GM19025 (cell line): ENCODE measurements around the gene FLCN.
A peak's percentile ranks its signal among the peaks of the same experiment; 100 is the strongest.
"Not testable (repeated sequence)": the region's sequence is repeated elsewhere in the genome, so short reads cannot be mapped to it uniquely, and the experiment has no call there.

ENCODE experiments used
- ATAC-seq: cut with Tn5 transposase; IDR thresholded peaks from one replicate; pipeline ENCODE4 v1.9.1; 2021; ENCODE audit warnings: mild to moderate bottlenecking, low read depth, moderate library complexity; ENCODE audit not compliant: unreplicated experiment

FLCN gene

DNA sequence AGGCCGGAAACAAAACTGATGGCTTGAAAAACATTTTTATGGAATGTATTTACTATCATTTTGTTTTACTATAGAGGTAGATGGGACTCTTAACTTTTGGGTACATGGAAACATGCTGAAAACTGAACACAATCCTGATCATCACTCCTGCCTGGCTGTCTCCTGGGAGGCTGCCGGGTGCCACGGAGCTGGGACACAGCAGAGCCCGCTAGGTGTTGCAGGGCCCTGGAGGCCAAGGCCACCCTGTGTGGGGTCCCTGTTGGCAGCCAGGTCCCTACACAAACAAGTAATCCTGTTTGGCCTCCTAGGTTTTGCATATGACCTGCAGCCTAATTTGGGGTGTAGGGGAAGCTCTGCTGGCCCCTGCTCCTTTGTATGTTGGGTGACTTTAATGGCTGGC is 48.4 kb downstream of the FLCN start:
- no peak for ATAC-seq

DNA sequence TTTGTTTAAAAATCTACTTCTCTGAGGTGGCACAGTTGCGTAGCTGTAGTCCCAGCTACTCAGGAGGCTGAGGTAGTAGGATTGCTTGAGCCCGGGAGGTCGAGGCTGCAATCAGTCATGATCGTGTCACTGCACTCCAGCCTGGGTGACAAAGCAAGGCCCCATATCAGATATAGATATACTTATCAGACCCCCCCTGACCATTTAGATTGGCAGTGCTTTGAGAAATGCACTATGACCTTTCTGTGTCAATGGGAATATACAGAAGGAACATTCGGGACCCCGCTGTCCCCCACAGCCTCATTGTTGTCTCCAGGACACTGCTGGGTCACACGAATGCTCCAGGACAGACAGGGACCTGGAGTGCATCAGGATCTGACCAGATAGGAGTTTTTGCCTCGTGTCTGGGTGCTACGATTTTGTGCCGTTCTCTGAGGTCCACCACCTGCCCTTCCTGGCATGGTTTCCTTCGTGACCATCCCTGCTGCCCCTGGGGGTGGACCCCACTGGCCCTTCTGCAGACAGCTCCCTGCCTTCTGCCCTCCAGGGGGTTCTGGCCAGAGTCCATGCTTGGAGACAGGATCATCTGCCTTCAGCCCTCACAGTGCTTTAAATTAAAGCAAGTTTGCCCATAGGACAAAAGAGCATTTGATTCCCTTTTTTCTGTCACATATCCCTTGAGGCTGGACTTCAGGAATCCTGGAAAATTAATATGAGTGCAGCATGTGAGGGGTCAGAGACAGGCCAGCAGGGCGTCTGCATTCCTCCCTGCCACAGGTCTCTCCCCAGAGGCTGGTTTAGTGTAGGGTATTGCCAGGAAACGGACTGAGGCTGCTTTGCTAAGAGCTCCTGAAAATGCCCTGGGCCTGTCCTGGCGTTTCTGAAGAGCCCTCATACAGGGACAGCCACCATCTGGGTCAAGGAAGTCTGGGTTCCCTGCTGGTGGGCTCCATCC is 50.1 kb downstream of the FLCN start:
- ATAC-seq = no peak

DNA sequence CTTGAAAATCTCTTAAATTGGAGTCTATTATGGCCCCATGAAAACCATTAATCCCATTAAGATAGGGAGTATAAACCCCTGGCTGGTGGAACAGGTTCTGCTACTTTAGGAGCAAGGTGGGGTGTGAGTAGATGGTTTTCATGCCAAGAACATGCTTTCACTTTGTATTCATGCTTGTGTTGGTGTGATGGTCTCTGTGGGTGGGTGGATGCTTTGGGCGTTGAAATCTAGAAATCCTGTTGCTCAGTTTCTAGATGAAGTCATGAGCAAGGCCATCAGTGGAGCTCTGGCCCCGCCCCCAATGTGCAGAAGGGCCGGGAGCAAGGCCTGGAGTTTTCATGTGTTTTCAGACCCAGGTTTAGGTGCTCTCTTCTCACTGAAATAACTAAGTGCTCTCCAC is 50.9 kb downstream of the FLCN start:
- ATAC-seq = no peak

DNA sequence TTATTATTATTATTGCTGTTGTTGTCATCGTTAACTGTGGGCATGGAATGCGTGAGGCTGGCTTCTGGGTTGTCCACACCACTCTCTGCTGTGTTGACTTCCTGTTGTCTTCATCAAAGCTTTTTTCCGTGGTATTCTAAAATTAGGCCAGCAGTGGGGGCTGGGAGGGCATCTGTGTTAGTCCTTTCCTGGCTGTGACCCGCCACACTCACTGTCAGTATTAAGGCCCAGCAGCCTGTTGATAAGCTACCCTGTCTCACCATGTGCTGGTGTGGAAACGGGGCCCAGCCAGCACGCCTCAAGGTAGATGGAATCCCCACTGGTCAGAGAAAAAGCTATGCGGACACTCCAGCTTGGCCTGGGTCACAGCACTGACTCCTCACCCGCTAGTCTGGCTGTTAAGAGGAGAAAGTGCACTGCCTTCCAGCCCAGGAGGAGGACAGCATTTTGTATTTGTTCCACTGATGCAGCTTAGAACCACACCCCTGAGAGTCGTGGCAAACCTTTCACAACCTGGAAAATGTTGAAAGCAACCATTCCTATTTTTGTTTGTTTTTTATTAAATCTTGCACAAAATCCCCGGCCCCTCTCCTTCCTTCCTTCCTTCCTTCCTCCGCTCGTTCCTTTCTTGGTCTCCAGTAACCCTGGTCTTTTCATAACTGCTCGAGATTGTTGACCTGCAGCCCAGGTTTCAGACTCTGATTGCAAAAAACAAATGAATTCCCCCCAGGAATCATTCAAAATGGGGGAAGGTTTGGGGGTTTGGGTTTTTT is 51.8 kb downstream of the FLCN start:
- not testable (repeated sequence) for ATAC-seq

DNA sequence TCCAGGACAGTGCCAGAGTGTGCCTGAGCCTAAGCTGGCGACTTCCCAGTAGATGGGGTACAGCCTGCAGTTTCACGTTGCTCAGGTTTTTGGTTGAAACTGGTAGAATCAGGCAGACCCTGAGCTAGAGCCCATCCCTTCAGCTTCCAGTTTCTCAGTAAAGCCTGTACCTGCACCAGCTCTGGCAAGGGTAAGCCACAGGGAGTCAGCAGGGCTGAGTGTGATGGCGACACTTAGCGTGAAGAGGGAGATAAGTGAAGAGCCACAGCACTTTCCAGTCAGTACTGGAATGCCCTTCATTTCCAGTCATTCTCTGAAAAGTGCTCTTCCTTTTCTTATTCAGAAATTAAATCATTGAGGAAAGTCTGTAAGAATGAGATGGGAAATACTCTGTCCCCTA is 53.2 kb downstream of the FLCN start:
- ATAC-seq = no peak

DNA sequence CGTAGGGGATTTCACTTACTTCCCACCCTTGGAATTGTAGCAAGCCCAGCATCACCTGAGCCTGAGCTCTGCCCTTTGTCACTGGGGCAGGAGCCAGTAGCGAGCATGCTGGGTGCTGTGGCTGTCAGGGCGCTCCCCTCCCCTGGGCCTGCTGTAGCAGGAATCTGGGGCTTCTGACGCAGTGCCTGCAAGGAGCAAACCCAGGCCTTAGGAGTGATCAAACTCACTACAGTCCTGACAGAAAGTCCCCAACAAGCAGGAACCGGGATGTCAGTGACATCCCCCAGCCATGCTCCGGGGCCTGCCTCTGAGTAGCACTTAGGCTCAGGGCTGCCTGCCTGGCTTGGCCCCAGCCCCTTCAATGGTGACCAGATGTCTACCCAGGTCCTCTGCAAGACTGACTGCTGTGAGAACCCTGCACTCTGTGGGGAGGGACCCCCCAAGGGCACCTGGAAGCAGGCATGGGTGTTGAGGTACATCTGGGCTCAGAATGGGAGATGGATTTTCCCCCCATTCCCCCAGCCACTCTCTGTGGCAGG is 54.3 kb downstream of the FLCN start:
- no peak for ATAC-seq

DNA sequence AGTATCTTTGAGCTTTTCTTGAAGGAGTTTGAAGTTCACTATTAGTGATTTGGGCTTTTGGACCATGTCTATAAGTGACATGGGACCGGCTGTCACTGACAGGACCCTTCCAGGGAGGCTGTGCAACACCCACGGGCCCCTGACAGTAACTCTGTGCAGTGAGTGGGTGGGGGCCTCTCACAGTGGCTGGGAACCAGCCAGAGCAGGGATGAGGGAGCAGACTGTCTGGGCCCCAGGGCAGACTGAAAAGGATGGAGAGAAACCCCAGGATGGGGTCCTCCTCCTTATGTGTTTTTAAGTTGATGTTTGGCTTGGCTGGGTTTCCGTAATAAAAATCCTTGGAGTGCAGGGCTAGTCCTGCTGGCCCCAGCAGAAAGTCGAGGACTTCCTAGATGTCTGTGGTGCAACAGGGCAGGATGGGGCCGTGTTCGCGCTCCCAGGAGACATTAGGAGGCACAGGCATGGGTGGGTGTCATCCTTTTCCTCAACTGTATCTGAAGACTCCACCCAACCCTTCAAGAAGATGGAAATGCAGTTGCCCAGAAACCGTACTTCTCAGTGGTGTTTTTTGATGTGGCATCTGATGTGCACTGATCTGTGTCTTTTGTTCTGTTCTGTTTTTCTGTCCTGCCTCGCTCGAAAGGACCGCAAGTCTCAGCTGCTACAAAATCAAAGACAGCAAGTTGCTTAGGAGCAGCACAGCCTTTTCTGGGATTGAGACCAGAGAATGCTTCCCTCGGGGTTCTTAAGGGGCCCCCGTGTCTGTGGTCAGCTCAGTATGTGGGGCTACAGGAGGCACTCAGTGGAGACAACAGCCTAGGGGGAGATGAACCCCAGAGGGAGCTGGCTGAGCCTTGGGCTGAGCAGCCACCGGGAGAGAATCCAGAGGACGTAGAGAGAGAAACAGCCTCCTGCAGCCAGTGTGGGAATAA is 55.0 kb downstream of the FLCN start:
- no peak for ATAC-seq

DNA sequence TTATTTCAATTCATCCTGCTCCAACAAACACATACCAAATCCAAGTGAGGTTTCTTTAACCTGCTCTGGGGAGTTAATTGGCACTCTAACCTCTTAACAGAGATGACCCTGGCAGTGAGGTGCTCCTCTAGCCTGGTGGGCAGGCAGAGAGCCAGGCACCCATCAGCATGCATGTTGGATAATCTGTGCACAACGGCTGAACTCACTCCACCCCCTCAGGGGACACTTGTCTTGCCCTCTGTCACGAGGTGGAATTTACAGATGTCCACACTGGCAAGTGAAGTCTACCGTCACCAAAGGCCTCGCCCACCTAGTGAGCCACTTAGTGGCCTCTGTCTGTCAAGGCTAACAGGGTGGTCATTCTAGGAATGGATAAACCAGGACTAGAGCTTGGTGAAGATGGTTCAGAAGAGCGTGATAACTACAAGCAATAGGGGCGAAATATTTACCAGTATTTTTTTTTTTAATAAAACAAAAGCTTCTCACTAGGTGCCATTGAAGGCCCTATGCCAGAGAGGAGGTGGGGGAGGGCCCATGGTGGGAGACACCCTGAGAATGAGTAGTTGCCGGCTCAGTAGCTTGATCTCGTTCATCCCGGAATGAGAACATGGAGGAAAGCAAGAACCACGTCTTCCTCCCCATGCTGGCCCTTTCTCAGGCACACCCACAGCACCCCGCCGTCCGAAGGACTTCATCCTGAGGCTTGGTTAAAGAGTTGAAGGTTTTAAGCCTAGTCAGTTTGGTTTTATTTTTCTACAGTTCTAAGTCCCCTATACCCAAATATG is 56.0 kb downstream of the FLCN start:
- no peak for ATAC-seq

DNA sequence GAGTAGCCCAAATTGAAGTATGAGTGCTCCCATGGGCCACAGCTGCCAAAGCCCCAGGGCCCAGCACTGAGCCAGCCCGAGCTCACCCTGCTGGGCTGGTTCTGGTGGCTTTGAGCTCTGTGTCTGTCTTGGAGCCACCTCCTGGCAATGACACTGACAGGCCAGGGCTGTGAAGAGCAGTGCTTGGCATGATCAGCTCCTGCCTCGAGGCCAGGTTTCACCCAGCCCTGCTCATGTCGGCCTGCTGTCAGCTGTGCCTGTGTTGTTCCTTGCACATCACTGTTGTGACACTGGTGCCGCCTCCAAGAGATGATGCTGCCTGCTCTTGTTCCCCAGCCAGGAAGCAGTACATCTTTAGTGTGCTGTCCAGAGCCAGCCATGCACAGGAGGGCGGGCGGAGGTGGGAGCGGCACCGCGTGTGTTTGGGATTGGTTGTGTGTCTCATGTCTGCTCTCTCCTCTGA is 56.8 kb downstream of the FLCN start:
- no peak for ATAC-seq

DNA sequence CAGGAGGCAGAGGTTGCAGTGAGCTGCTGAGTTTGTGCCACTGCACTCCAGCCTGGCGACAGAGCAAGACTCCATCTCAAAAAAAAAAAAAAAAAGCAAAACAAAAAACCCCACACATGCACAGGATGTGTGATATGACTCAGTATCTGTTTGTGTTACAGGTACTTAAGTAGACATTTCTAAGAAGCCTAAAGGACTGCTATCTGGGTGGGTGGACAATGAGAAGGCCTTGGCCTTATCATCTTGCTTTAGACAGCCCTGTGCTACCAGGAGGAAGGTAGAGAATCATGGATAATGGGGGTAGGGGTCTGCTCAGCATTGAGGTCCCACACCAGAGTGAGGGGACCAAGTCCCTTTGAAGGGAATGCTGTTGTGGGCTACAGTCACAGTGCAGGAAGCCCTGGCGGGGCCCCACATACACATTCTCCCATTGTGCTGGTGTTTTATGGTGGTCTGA is 57.6 kb downstream of the FLCN start:
- ATAC-seq = peak; percentile 50

DNA sequence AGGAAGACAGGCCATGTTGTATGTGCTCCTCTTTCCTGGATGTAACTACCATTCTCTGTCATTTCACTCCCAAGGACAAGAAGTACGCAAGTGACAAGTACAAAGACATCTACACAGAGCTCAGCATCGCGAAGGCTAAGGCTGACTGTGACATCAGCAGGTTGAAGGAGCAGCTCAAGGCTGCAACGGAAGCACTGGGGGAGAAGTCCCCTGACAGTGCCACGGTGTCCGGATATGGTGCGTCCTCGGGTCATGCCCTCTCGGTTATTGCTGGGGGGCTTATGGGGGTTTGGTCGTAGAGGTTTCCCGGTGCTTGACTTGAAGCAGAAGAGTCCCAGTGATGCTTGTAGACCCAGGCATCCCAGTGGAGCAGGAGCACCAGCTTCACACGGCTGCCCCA is 59.8 kb downstream of the FLCN start:
- no peak for ATAC-seq

DNA sequence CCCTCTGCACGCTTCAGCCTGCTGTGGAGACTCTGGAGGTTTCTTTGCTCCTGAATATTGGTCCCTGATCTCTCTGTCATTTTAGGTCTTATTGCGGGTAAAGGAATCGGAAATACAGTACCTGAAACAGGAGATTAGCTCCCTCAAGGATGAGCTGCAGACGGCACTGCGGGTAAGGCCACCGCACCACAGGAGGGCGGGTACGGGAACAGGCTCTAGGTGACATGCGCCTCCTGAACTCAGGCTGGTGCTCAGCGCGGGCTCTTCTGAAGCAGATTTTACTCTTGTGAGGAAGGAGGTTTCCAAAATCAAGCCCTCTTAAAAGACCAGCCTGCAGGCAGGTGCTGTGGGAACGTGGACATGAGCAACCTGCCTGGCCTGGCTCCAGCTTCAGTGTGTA is 60.6 kb downstream of the FLCN start:
- ATAC-seq = no peak

DNA sequence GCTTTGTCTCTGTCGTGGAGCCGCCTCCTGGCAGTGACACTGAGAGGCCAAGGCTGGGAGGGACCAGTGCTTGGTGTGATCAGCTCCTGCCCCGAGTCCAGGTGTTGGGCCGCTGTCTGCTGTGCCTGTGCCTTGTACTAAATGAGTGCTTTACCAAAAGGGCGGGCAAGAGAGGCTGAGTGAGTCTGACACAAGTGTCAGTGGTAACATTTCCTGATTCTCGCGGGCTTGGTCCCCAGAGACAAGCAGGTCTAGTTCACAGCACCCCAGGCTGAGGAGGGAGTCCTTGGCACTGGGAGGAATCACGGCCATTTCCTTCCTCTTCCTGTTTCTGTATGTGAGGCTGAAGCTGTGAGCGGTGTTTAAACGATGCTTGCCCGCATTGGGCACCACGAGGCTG is 61.1 kb downstream of the FLCN start:
- no peak for ATAC-seq

DNA sequence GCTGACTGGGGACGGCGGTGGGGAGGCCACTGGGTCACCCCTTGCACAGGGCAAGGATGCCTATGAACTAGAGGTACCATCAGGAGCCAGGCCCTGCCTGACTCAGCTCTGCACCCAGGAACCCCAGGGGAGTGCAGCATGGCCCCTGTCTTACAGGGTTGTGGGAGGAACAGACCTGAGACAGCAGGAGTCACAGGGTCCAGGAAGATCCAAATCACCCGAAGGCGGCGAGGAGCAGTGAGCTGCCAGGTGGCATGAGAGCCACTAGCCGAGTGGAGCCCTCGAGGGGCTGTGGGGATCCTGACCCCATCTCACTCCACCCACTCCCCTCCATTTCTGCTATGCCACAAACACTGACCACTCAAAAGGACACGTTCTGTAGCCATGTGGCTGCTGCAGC is 61.6 kb downstream of the FLCN start:
- ATAC-seq = no peak

DNA sequence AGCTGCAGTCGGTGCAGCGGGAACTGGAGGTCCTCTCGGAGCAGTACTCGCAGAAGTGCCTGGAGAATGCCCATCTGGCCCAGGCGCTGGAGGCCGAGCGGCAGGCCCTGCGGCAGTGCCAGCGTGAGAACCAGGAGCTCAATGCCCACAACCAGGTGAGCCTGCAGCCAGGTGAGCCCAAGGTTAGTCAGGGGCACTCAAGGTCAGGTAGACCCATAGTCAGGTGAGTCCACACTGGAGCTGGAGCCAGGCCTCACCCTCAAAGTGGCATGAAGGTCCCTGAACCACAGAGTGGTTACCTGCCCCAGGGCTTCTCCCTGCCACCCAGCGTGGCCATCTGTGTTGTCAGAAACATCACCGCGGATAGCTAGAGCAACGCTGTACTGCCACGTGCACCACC is 63.0 kb downstream of the FLCN start:
- no peak for ATAC-seq

DNA sequence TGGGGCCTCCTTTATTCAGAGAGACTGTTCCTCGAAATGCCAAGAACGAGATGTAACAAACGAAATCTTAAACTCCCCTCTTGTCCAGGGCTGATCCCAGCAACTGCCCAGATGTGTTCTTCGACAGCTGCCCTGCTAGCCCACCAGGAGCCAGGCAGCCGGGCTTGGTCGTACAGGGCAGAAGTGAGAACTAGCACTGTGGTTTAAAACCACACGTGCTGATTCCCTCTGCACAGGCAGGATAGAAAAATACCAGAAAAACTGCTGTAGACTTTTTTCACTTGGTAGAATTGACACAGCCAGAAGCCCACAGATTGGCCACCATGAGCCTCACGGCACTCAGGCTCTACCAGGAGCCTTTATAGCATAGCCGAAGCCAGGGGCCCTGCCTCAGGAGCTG is 64.0 kb downstream of the FLCN start:
- ATAC-seq = no peak

DNA sequence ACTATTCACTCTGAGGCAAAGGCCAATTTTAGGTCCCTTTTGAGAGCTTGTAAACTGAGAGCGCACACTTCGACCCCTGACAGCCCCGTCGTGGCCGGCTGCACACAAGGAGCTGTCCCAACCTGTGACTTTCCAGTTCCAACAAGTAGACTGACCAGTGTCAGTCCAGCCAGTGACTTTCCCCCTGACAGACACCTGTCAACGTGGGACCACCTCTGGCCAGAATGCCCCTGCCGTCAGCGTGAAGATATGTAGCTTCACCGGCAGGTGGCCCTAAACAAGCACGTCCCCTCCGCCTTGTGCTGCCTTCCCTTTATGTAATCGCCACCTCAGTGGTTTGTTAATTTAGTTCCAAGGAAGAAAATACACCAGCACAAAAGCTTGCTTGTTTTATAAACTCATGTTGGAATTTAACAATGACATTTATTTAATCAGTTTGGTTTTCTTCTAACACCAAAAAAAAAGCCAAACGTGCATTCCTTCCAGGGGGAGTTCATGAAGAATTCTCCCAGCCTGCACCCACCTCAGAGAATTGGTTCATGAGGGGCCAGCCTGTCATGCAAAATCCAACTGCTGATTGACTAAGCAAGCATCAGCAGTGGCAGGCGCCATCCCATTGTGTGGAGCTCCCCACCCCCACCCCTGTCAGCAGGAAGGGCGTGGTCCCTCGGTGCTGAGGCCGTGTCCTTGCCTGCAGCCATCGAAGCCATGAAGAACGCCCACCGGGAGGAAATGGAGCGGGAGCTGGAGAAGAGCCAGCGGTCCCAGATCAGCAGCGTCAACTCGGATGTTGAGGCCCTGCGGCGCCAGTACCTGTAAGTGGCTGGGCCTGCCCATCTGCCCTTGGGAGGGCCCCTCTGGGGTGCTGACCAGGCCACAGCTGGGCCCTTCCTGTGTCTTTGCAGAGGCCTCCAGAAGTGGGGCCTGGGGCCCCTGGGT is 64.7 kb downstream of the FLCN start:
- ATAC-seq = no peak

DNA sequence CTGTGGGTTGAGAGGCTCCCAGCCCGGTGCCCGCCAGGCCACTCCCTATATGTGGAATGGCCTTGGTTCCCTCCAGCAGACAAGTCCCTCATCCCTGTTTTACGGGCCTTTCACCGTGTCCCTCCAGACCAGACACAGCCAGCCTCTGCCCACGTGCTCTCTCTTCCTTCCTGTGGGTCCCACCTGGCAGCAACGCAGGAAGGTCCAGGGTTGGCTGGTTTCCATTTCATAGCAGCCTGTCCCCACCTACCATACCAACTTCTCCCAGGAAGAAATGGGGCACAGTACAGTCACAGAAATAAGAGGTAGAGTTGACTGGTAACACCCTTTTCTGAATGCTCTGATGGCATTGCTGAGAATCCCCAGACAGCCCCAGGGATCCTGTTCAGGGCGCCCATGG is 65.8 kb downstream of the FLCN start:
- ATAC-seq = no peak
